DMS 273 treated with DMSO at 0.1 percent for 48 hours (cell line): ENCODE measurements around the gene MYH9.

Experiments used
- DNase-seq: peaks from one replicate; lab custom pipeline; 2025; lab: John Stamatoyannopoulos, UW

The MYH9 gene

GRCh38 chr22:36349726-36350125 lies 38.0 kb downstream of the MYH9 start:
- DNase-seq = no peak

DNA sequence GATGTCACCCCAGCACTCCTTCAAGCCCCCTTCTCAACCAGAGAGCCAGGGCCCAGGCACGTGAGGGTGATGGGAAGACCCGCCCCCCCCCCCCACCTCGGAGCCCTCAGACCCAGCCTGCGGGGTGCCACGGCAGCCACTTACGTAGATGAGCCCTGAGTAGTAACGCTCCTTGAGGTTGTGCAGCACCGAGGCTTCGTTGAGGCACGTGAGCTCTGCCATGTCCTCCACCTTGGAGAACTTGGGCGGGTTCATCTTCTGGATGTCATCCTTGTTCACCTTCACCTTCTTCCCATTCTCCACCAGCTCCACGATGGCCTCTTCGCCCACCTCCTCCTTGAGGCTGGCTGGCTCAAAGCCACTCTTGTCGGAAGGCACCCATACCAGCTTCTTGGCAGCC lies 39.0 kb downstream of the MYH9 start:
- DNase-seq = no peak

- no peak for DNase-seq
Measured at GRCh38 chr22:36347094-36347493, 40.7 kb downstream of the MYH9 start.

- no peak for DNase-seq
Measured at GRCh38 chr22:36344106-36344827, 43.5 kb downstream of the MYH9 start.

- DNase-seq = no peak
Measured at GRCh38 chr22:36343720-36344105, 44.1 kb downstream of the MYH9 start.

DNA sequence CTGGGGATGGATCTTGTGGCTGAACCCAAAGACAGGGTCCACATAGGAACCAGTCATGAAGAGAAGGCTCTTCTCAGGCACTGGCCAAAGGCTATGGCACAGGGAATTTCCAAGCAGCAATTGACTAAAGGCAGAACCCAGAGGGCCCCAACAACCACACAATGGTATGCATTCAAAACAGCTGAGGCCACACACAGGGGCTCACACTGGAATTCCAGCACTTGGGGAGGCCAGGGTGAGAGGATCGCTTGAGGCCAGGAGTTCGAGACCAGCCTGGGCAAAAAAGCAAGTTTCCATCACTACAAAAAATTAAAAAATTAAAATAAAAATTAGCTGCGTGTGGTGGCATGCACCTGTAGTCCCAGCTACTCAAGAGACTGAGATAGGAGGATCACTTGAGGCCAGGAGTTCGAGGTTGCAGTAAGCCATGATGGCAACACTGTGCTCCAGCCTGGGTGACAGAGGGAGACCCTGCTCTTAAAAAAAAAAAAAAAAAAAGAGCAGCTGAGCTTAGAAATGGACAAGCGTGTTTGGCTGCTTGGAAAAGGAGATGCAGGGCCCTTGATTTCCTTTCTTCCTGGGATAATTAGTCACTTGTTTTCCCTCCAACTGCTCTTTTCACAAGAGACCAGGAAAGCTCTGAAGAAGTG lies 44.6 kb downstream of the MYH9 start:
- DNase-seq = no peak

GRCh38 chr22:36341640-36342041 lies 46.1 kb downstream of the MYH9 start:
- DNase-seq = no peak

DNA sequence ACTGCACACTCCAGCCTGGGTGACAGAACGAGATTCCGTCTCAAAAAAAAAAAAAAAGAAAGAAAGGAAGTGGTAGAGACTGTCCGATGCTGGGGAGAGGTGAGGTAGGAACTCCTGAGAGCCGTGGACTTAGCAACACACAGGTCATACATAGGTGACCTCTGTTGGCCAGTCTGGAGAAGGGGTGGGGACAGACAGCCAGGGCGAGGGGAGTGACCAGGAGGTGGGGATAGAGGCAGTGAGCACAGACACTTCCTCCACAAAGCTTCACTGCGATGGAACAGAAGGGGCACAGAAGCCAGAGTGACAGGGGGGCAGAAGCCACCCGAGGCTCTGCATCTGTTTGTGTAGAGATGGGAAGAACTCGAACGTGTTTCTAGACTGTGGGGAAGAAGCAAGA lies 47.1 kb downstream of the MYH9 start:
- DNase-seq = no peak

GRCh38 chr22:36339171-36340065 lies 48.3 kb downstream of the MYH9 start:
- no peak for DNase-seq

DNA sequence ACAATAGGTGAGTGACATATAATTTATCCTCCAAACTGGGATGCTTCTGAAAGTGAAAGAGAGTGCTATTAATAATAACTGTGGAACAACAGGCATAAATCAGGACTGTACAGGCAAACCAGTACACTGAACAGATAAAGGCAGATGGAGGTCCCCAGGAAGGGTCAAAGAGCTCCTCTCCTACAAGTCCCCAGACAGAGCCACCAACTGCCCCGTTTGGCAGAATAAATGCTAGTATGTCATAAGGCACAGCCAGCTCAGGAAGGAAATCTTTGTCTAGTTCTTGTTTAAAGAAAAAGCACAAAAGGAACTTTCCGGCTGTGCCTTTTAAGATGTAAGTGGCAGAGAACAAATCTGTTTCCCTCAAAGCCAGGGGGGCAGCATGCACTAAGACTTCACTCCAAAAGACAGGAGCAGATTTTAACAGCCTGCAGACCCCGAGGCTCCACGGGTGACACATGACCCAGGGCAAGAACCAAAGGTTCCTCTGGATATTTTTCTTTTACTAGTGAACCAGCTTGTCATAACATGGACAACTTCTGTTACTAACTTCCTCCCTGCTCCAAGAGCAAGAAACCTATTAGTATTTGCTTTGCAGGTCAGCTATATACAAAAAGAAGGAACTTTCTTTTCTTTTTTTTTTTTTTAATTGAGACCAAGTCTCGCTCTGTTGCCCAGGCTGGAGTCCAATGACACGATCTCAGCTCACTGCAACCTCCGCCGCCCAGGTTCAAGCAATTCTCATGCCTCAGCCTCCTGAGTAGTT lies 50.2 kb downstream of the MYH9 start:
- no peak for DNase-seq

GRCh38 chr22:36336246-36337182 lies 51.3 kb downstream of the MYH9 start:
- no peak for DNase-seq

GRCh38 chr22:36335621-36336020 lies 52.1 kb downstream of the MYH9 start:
- no peak for DNase-seq

- no peak for DNase-seq
Measured at GRCh38 chr22:36334821-36335603, 52.8 kb downstream of the MYH9 start.

- DNase-seq = no peak
Measured at GRCh38 chr22:36334081-36334820, 53.5 kb downstream of the MYH9 start.

DNA sequence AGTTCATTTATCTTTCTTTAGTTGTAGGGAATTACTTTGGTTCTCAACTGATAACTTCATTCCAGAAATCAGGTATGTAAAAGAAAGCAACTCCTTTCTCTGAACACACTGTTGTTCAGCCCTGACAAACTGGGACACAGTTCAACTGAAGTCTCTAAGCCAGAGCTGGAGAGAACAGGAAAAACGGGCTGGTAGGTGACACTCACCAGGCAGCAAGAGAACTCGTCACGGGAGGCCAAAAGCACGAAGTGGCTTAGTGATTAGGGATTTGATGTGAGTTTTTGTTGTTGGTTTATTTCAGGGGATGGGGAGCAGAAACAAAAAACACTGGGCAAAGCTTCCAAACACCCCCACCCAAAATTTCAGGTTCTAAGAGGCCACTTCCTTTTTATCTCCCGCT lies 54.1 kb downstream of the MYH9 start:
- DNase-seq = no peak

GRCh38 chr22:36332623-36333332 lies 55.0 kb downstream of the MYH9 start:
- no peak for DNase-seq

- DNase-seq = peak; percentile 23
Measured at GRCh38 chr22:36331912-36332622, 55.7 kb downstream of the MYH9 start.

GRCh38 chr22:36331306-36331911 lies 56.4 kb downstream of the MYH9 start:
- DNase-seq = no peak
